ENCODE results near the gene CENPT. TPM values are rescaled to one million over a fixed set of nuclear protein-coding genes. Genes with fewer than 3 reads are reported as not detected.

CENPT gene
- total and polyA plus RNA-seq, 2 donors from 2014 or later, result 25.3 to 42.5 TPM

DNA sequence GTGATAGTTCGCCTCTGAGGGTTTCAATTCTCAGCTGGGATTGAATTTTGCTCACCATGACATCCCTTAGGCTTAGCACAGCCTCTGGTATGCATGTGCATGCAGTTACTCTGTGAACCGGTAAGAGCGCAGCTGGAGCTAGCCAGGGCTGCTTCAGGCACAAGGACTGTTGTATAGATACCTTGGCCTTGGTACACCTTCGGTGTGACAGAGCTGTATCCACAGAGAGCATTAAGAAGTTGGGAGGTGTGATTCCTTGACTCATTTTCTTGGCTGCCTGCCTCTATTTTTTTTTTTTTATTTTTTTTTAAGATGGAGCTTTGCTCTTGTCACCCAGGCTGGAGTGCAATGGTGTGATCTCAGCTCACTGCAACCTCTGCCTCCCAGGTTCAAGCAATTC lies 3.0 kb downstream of the CENPT start:
- no peaks in the 10 kb centered on the region for H3K36me3 ChIP-seq (ENCODE audit: control insufficient read depth in 2 of 3, insufficient read depth in 3 of 3, low read length in 3 of 3)
- peaks cover 14 to 40% (median 38%) of the 10 kb centered on the region in 3 donors for H3K4me1 ChIP-seq (ENCODE audit: control insufficient read depth in 2 of 3, insufficient read depth in 2 of 3, low read depth in 1 of 3, low read length in 3 of 3)
- H3K9ac ChIP-seq (ENCODE audit: low read length in 3 of 3), result peak overlapping the region; percentile 4 to 53 (median 48)
- FAIRE-seq (no peak), DNase-seq (no peak)
- H3K27ac ChIP-seq (ENCODE audit: low read depth in 2 of 2, low read length in 2 of 2), result peak overlapping the region in 1 of 2 donors; percentile 3
- no peaks in the 10 kb centered on the region for H3K27me3 ChIP-seq (ENCODE audit: control insufficient read depth, insufficient read depth, low read length)
- TF ChIP-seq, protein P1, sequence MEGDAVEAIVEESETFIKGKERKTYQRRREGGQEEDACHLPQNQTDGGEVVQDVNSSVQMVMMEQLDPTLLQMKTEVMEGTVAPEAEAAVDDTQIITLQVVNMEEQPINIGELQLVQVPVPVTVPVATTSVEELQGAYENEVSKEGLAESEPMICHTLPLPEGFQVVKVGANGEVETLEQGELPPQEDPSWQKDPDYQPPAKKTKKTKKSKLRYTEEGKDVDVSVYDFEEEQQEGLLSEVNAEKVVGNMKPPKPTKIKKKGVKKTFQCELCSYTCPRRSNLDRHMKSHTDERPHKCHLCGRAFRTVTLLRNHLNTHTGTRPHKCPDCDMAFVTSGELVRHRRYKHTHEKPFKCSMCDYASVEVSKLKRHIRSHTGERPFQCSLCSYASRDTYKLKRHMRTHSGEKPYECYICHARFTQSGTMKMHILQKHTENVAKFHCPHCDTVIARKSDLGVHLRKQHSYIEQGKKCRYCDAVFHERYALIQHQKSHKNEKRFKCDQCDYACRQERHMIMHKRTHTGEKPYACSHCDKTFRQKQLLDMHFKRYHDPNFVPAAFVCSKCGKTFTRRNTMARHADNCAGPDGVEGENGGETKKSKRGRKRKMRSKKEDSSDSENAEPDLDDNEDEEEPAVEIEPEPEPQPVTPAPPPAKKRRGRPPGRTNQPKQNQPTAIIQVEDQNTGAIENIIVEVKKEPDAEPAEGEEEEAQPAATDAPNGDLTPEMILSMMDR (IDR thresholded peaks at IDR 0.05; ENCODE audit: borderline replicate concordance, extremely low read depth, insufficient read depth), result no peak
- H3K4me3 ChIP-seq (ENCODE audit: low read length in 3 of 3), result peak overlapping the region in 2 of 3 donors; percentile 12 to 87
- intact Hi-C loops (cut with DNase I), result no loop called here
- H3K9me3 ChIP-seq (ENCODE audit: control insufficient read depth in 2 of 3, insufficient read depth in 1 of 3, low read length in 3 of 3), result no peaks in the 10 kb centered on the region

- peak overlapping the region; percentile 53 to 68 (median 66) for H3K9ac ChIP-seq (ENCODE audit: low read length in 3 of 3)
- intact Hi-C loops (cut with DNase I), result no loop called here
- no peaks in the 10 kb centered on the region for H3K36me3 ChIP-seq (ENCODE audit: control insufficient read depth in 2 of 3, insufficient read depth in 3 of 3, low read length in 3 of 3)
- TF ChIP-seq, protein P1 (IDR thresholded peaks at IDR 0.05; ENCODE audit: borderline replicate concordance, extremely low read depth, insufficient read depth), result no peak
- peak overlapping the region; percentile 76 to 87 (median 77) for H3K4me3 ChIP-seq (ENCODE audit: low read length in 3 of 3)
- peak in 1 of 5 donors; percentile 37 for DNase-seq
- no peak for FAIRE-seq
- H3K4me1 ChIP-seq (ENCODE audit: control insufficient read depth in 2 of 3, insufficient read depth in 2 of 3, low read depth in 1 of 3, low read length in 3 of 3), result peaks cover 14 to 40% (median 38%) of the 10 kb centered on the region in 3 donors
- peak overlapping the region in 1 of 2 donors; percentile 100 for H3K27ac ChIP-seq (ENCODE audit: low read depth in 2 of 2, low read length in 2 of 2)
- no peaks in the 10 kb centered on the region for H3K27me3 ChIP-seq (ENCODE audit: control insufficient read depth, insufficient read depth, low read length)
- no peaks in the 10 kb centered on the region for H3K9me3 ChIP-seq (ENCODE audit: control insufficient read depth in 2 of 3, insufficient read depth in 1 of 3, low read length in 3 of 3)
Observed at GRCh38 chr16:67843343-67843765, 4.1 kb downstream of the CENPT start.

GRCh38 chr16:67842509-67843342 lies 4.8 kb downstream of the CENPT start:
- H3K27ac ChIP-seq (ENCODE audit: low read depth in 2 of 2, low read length in 2 of 2), result peak overlapping the region; percentile 98 to 100
- intact Hi-C loops (cut with DNase I), result no loop called here
- no peaks in the 10 kb centered on the region for H3K9me3 ChIP-seq (ENCODE audit: control insufficient read depth in 2 of 3, insufficient read depth in 1 of 3, low read length in 3 of 3)
- H3K27me3 ChIP-seq (ENCODE audit: control insufficient read depth, insufficient read depth, low read length), result no peaks in the 10 kb centered on the region
- H3K9ac ChIP-seq (ENCODE audit: low read length in 3 of 3), result peak overlapping the region; percentile 53 to 68 (median 66)
- DNase-seq (peak; percentile 67 to 88 (median 73)), FAIRE-seq (no peak)
- H3K4me3 ChIP-seq (ENCODE audit: low read length in 3 of 3), result peak overlapping the region; percentile 76 to 87 (median 77)
- TF ChIP-seq, protein P1 (IDR thresholded peaks at IDR 0.05; ENCODE audit: borderline replicate concordance, extremely low read depth, insufficient read depth), result peak; percentile 6
- H3K4me1 ChIP-seq (ENCODE audit: control insufficient read depth in 2 of 3, insufficient read depth in 2 of 3, low read depth in 1 of 3, low read length in 3 of 3), result peaks cover 14 to 35% (median 33%) of the 10 kb centered on the region in 3 donors
- no peaks in the 10 kb centered on the region for H3K36me3 ChIP-seq (ENCODE audit: control insufficient read depth in 2 of 3, insufficient read depth in 3 of 3, low read length in 3 of 3)

All from kidney (tissue), 14 donors.